Suppressor macrophage (primary cell): ENCODE measurements around the gene SCO2.
A peak's percentile ranks its signal among the peaks of the same experiment; 100 is the strongest.

Experiments used
- DNase-seq, 4 experiments: peaks; one replicate each; pipeline ENCODE4 v3.0.0-alpha.2; 2020 to 2022

SCO2 gene

DNA sequence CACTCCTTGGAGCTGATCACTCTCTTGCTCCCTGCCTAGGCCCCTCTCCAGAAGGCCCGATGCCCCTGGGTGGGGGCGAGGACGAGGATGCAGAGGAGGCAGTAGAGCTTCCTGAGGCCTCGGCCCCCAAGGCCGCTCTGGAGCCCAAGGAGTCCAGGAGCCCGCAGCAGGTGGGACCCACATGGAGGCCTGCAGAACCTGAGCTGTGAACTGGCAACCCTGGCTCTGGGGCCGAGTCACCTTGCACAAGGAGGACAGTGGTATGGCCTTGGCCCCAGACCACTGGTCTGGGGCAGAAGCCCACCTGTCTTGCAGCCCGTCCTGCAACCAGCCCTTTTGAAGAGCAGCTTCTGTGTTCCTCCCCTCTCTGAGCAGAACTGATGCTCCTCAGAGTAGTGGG is 6.2 kb downstream of the SCO2 start:
- no peak for DNase-seq

DNA sequence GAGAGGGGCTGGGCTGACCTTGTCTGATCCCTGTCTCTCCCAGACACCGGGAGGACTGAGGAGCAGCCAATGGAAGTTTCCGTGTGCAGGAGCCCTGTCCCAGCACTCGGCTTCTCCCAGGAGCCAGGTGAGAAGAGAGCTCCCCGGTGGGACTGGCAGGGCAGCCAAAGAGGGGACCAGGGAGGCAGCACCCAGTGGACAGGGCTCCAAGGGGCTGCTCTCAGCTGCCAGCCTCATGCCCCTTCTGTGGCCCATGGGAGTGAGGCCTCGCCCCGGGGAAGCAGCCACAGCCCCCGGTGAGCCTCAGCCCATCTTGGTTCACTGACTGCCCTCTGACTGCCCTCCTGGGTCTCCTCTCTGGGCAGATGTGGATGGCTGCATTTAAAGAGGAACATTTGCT is 6.8 kb downstream of the SCO2 start:
- DNase-seq = no peak

DNA sequence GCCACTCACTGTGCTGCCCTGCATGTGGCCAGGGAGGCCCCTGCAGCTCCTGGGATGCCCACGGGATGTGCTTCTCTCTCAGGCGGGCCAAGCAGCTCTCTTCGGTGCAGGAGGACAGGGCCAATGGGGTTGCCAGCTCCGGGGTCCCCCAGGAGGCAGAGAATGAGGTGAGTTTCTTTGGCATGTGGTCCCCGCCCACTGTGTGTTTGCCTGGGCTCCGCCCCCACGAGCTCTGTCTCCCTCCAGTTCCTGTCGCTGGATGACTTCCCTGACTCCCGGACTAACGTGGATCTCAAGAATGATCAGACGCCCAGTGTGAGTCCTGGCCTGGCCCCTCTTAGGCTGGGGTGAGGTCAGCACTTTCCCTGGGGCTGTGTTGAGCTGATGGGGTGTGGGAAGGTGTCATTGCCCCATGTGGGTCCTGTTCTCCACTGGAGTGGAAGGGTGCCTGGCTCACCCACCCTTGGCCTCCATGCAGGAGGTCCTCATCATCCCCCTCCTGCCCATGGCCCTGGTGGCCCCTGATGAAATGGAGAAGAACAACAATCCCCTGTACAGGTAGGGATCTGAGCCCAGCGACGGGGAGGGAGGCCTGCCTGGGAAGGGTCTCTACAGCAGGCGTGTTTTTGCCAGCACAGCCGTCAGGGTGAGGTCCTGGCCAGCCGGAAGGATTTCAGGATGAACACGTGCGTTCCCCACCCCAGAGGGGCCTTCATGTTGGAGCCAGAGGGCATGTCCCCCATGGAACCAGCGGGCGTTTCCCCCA is 7.7 kb downstream of the SCO2 start:
- no peak for DNase-seq

DNA sequence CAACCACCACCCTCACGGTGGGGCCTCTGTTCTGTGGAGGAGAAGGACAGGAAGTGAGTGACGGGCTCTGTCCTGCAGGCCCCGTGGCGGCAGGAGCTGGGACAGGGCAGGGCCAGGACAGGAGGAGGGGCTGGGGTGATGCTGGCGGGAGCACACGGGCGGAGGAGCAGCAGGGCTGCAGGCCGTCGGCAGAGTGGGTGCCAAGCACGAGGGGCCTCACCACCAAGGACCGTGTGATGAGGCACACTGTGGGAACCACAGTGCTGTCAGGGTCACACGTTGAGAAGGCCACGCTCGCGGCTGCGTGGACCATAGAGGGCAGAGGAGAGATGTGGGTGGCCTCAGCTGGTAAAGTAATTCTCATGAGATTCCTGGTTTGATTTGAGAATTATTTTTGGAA is 8.5 kb downstream of the SCO2 start:
- DNase-seq = no peak

DNA sequence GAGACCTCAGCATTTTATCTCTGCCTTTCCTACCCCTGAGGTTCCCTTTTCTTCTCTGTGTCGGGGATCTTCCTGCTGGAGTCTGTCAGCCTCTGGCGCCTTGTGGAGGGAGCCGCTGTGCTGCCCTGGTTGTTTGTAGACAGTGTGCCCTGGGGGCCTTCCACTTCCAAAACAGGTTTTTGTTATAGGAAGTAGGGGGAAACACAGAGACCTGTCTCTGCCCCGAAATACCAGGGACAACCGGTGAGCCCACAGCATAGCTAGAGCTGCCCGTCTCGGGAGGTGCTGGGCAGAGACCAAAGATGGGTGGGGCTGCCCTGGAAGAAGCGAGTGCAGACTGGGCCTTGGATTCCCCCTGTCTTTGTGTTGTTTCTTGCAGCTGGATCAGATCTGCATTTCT is 9.3 kb downstream of the SCO2 start:
- no peak for DNase-seq

DNA sequence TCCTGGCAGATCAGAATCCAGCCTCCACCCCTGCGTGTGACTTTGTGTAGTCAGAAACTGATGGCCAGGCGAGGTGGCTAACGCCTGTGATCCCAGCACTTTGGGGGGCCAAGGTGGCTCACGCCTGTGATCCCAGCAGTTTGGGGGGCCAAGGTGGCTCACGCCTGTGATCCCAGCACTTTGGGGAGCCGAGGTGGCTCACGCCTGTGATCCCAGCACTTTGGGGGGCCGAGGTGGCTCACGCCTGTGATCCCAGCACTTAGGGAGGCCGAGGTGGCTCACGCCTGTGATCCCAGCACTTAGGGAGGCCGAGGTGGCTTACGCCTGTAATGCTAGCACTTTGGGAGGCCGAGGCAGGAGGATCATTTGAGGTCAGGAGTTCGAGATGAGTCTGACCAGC is 12.2 kb downstream of the SCO2 start:
- DNase-seq = no peak

DNA sequence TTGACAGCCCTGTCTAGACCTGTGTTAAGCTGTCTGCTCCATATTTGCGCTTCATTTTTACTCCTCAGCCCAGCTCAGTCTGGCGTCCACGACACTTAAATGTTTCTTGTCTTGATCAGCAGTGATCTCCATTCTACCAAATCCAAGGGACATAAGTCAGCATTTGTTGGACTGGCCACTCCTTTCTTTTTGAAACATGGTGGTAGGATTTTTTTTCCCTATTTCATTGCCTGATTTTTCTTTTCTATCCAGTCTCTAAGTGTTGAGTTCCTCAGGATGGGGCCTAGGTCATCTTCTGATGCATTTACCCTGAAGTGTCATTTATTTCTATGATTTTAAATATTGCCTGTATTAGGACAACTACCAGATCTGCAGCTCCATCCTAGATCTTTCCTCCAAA is 16.5 kb downstream of the SCO2 start:
- DNase-seq = no peak

DNA sequence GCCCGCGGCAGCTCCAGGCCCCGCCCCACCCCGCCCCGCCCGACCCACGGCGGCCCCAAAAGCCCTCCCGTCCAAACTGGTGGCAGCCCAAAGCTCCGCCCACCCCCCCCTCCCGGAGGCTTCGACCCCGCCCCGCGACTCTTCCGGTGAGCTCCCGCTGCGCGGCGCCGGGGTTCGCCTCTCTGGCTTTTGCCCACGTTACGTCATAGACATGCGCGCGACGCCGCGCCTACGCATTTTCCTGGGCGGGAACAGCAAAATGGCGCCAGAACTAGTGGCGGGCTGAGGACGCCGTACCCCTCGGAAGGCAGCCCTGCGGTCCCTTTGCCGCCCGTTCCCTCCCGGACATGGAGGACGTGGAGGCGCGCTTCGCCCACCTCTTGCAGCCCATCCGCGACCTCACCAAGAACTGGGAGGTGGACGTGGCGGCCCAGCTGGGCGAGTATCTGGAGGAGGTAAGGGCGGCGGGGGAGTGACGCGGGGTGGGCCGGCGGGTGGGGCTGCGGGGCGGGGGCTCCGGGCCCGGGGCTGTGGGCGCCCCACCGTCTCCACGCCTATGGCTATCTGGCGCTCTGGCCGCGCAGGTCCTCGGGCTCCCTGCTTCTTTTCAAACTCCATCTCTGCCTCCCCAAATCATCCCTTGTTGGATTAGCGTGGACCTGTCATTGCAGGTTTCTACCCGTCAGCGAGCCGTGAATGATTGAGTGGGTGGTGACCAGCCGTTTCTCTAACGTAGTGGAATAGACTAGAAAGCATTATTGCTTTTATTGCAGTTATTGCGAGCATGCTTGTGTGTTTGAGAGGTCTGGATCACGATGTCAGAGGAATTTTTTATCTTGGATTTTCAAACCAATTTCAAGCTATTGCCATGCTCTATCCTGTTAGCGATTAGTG is 17.2 kb downstream of the SCO2 start, which contains the start of gene NCAPH2:
Gene NCAPH2 (plus strand): TSS at position 234 of the 894 bp plus-strand sequence. CDS start 114 bp downstream, at position 348.
- peak; percentile 99 to 100 (median 99) for DNase-seq

DNA sequence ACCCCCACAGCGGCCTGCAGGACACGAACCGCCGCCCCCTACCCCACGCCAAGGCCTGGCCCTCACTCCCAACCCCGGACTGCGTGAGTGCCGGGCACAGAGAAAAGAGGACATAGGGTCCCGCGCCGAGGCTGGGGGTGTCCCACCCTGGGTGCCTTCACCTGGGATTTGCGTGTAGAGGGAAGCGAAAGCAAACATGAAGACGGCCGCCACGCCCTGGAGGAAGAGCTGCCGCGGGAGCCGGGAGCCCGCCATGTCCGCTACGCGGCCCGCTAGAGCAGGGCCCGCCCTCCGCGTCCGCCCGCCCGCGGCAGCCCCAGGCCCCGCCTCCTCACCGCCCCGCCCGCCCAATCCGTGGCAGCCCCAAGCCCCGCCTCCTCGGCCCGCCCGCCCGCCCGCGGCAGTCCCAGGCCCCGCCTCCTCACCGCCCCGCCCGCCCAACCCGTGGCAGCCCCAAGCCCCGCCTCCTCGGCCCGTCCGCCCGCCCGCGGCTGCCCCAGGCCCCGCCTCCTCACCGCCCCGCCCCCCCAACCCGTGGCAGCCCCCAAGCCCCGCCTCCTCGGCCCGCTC is 17.9 kb downstream of the SCO2 start, which contains the start of gene LMF2:
Gene LMF2 (minus strand): TSS at position 282 of the 570 bp plus-strand sequence. CDS start 27 bp downstream, at position 255.
- DNase-seq = peak in 1 of 4 experiments; percentile 91

DNA sequence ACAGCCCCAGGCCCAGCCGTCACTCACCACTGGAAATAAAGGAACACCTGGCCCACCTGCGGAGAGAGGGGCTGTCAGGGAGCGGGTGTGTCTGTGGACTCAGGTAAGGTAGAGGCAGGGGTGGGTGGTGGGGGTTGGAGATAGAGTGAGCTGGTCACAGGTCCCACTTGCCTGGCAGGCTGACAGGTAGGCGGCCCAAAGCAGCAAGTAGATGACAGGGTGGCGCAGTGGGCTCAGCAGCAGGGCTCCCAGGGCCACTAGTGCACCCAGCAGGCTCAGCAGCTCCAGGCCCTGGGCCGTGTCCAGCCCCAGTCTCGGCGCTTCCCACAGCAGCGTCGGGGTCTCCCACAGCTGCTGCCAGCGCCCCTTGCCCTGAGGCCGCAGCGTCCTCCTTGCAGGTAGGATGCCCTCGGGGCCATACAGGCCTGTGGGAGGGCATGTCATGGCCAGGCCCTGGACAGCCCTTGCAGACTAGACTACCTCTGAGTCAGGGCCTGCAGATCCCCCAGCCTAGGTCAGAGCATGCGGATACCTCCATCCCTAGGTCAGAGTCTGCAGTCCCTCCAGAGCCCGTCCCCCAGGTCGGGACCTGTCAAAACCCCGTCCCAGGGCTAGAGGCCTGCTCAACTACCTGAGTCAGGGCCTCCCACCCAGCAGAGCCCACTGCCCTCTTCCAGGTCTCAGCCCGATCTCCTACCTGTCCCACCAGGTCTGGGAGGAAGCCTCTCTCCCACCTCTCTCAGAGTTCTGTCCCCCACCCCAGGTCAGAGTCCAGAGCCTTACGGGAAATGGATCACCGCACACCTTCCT is 18.6 kb downstream of the SCO2 start:
- DNase-seq = no peak

DNA sequence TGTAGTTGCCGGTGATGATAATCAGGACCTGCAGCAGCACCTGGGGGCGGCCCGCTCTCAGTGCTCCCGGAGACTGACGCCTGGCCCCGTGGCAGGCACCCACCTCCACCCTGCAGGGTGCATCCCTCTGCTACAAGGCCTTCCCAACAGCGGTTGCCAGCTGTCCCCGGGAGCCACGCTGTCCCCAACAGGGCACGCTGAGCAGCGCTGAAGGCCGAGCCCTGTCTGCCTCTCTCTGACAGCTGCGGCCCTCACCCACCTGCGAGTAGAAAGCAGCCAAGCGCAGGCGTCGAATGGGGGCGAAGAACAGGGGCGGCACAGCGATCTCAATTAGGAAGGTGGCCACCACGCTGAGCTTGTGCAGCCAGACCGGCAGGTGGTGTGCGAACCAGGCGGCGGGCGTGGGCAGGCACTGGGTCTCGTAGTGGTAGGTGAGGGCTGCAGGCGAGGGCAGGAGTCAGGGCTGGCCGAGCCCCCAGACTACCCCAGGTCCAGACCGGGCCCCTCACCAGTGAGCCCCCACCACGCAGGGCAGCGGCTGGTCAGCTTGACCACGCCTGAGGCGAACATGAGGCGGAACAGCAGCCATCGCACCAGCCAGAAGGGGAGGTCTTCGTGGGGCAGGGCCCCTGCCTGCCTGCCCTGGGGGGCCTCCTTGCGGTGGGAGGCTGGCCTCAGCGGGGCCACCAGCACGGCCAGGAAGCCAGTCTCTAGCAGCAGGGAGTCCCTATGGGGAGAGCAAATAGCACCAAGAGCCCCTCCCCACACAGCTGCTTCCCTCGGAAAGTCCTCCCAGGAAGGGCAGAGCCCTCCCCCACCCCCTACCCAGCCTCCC is 19.4 kb downstream of the SCO2 start:
- DNase-seq = no peak

DNA sequence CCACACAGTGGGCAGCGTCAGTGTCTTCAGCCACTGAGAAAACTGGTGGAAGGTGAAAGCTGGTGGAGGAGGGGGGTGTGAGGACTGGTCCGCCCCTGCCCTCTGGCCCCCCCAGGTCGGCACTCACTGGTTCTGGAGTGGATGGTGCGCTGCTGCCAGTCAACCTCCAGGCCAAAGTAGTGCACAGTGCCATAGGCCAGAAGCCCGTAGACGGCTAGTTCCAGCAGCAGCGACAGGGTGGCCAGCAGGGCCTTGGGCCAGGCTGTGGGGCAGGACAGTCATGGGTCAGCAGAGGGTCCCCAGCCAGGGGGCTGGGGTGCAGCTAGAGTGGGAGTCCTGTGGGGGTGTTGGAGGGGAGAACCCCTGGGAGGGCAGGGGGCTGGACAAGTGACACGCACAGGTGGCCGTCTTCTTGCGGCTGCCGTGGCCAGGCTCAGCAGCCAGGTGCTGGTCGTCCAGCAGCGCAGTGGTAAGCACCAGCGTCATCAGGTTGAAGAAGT is 20.1 kb downstream of the SCO2 start:
- no peak for DNase-seq

DNA sequence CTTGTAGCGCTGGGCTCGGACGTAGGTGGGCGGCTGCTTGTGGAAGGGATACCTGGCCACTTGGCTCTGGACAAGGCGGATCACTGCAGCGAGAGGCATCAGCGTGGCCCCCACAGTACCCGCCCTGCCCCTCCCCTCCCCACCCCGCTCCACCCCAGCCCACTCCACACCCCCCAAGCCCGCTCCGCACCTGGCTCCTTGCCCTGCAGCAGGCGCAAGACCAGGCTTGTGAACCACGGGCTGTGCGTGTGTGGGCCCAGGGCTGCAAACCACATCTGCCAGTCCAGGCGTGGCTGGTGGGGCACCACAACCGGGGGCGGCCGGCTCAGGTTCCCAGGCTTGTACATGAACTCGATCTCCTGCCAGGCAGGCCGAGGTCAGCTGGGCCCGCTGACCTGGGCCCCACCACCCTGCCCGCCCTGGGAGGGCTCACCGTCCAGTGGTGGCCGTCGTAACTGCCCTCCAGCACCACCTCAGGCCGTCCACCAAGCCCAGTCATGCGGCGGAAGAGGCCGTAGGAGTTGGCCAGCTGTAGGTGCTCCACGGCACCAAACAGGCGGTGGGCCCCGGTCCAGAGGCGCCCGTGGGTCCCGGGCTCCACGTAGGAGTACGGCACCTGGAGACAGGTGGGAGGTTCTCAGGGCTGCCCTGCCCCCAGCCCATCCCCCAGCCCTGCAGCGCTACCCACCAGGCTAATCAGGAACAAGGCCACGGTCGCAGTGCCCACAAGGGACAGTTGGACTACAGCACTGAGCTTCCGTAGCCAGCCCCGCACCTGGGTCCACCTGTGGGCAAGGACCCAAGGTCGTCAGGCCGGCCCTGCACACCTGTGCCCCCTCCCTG is 20.8 kb downstream of the SCO2 start:
- no peak for DNase-seq

DNA sequence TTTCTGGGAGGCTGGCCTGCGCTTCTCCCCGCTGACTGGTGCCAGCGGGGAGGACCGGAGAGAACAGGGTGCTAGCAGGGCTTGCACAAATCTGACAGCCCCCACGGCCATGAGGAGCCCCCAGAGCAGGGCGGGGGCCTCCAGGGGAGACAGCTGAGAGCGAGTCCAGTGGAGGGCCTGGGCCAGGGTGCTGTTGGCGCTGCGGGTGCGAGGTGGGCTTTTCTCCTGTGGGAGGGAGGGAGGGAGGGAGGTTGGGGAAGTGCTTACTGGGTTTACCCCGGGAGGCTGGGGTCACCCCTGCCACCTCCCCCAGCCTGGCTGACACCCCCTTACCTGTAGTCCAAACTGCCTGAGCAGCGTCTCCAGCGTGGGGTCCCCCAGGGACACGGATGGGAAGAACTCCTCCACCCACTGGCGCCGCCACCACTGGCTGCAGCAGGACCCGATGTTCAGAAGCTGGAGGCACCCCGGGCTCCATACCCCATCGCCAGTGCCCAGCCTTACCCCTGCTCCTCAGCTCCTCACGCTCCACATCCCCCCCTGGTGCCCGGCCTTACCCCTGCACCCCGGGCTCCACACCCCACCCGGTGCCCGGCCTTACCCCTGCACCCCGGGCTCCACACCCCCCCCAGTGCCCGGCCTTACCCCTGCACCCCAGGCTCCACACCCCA is 21.8 kb downstream of the SCO2 start:
- DNase-seq = no peak

DNA sequence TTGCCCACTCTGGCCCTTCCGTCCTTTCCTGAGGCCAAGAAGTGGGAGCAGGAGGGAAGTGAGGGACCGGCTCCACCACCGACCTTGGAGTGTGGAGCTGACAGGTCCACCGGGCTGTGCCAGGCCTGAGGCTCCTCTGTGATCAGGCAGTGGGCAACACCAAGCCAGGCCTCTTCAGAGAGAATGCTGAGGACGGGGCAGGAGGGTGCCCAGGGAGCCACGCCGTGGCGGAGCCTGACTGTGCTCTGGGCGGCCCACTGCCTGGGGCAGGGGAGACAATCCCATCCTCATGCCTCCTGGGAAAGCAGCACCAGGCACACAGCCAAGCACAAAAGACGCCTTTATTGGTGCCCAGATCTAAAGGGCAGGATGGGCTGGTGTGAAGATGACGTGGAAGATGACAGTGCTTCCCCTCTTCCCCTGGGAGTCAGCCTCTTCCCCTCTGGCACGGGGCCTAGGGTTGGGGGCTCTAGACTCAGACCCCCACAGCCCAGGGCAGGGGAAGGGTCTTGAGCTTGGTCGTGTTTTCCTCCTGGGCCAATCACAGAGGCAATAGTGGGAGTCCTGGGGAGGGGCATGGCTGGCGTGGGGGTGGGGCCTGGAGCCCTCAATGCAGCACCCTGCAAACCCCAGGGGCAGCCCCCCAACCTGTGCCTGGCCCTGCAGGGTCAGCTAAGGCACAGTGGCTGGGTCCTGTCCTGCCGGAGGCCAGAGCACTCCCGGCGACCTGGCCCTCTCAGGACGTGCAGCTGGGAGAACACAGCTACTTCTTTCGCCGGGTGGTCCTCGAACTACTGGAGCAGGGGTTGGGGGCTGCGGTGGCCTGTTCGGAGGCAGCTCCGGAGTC is 22.5 kb downstream of the SCO2 start:
- DNase-seq = no peak

DNA sequence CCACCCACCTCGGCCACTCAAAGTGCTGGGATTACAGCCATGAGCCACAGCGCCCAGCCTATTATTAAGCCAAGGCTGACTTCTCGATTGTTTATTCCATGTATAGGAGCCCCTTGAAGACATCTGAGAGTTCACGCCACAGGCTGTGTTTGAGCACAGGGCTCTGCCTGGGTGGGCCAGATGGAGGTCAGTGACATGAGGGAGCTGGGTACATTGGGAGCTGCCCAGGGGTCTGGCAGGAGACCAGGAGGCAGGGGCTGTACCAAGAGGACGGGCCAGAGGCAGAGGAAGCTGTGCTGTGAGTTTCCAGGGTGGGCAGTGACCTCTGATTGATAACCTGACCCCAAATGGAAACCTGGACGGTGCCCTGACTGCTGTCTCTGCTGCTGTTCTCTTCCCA is 23.3 kb downstream of the SCO2 start:
- no peak for DNase-seq

DNA sequence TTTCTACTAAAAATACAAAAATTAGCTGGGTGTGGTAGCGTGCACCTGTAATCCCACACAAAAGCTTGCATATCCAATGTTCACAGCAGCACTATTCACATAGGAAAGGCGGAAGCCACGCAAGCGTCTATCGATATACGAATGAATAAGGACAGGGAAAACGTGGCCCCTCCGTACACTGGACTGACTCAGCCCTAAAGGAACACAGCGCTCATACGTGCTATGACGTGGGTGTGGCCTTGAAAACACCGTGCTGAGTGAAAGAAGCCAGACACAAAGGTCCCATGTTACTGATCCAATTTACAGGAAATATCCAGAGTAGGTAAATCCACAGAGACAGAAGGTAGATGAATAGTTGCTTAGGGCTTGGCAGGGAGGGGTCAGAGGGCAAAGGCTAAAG is 24.9 kb downstream of the SCO2 start:
- DNase-seq = no peak

DNA sequence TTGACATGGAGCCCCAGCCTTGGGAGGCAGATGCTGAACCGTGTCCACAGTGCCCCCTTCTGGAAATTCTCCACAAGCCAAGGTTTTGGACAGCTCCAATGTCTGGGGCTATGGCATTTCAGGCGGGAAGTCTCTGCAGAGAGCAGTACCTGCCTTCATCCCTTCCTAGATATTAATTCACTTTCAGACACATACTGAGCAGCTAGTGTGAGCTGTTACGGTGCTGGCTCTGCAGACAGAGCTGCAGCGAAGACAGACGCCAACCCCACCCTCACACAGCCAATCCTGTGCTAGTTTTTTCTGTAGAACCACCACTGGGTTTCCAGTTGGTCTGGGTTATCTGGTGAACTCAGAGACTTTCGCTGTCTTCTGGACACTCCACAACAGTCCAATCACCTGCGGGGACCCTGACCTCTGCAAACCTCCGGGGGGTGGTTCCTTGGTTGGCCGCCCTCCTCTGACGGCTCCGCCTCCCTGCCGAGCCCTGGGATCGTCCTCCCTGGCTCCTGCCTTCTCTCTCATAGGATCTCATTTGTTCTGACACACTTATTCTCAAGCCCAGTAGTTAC is 27.0 kb downstream of the SCO2 start:
- peak; percentile 77 to 89 (median 85) for DNase-seq
